H9 (cell line): ENCODE data around the gene BICD1. TPM values are rescaled to one million over a fixed set of nuclear protein-coding genes. Genes with fewer than 3 reads are reported as not detected.

ENCODE experiments used
- DNase-seq: peaks from one replicate; pipeline ENCODE4 v3.0.0-alpha.2; 2017
- H2AFZ ChIP-seq: one replicate; pipeline ENCODE4 v1.6.1; 2013; ENCODE audit warnings: mild to moderate bottlenecking, low read length, control low read depth, moderate library complexity
- H2AK5ac ChIP-seq: 2 replicates; pipeline ENCODE4 v1.6.1; 2013; ENCODE audit warnings: low read length, control low read depth, mixed read lengths; ENCODE audit not compliant: insufficient read length
- H2BK120ac ChIP-seq: one replicate; pipeline ENCODE4 v1.6.1; 2013; ENCODE audit warnings: low read depth, mild to moderate bottlenecking, low read length, control low read depth, inconsistent platforms; ENCODE audit not compliant: poor library complexity, severe bottlenecking
- H2BK12ac ChIP-seq: 2 replicates; pipeline ENCODE4 v1.6.1; 2013; ENCODE audit warnings: low read length, control low read depth, mixed read lengths, low read depth; ENCODE audit not compliant: insufficient read length
- H2BK15ac ChIP-seq: 2 replicates; pipeline ENCODE4 v1.6.1; 2013; ENCODE audit warnings: low read depth, low read length, control low read depth
- H2BK20ac ChIP-seq: one replicate; pipeline ENCODE4 v1.6.1; 2013; ENCODE audit warnings: low read depth, mild to moderate bottlenecking, low read length, control low read depth, inconsistent platforms; ENCODE audit not compliant: poor library complexity, severe bottlenecking
- H2BK5ac ChIP-seq: 2 replicates; pipeline ENCODE4 v1.6.1; 2013; ENCODE audit warnings: low read length, control low read depth, mixed read lengths; ENCODE audit not compliant: insufficient read length
- H3K14ac ChIP-seq: 2 replicates; pipeline ENCODE4 v1.6.1; 2013; ENCODE audit warnings: low read length, control low read depth; ENCODE audit not compliant: insufficient read depth
- H3K18ac ChIP-seq: 2 replicates; pipeline ENCODE4 v1.6.1; 2013; ENCODE audit warnings: low read depth, mild to moderate bottlenecking, mixed read lengths, low read length, control low read depth; ENCODE audit not compliant: insufficient read length
- H3K23ac ChIP-seq: 2 replicates; pipeline ENCODE4 v1.6.1; 2013; ENCODE audit warnings: low read length, control low read depth, mixed read lengths, low read depth; ENCODE audit not compliant: insufficient read length
- H3K23me2 ChIP-seq: 2 replicates; pipeline ENCODE4 v1.6.1; 2013; ENCODE audit warnings: low read depth, mild to moderate bottlenecking, mixed read lengths, low read length, control low read depth; ENCODE audit not compliant: insufficient read length, poor library complexity, severe bottlenecking
- H3K27ac ChIP-seq: 2 replicates; pipeline ENCODE4 v1.5.1; 2013; ENCODE audit warnings: low read length, control low read depth, mixed read lengths, low read depth; ENCODE audit not compliant: insufficient read length
- H3K27me3 ChIP-seq: 2 replicates; pipeline ENCODE4 v1.6.1; 2013; ENCODE audit warnings: low read length, control low read depth, inconsistent platforms; ENCODE audit not compliant: insufficient read depth
- H3K4ac ChIP-seq: 2 replicates; pipeline ENCODE4 v1.6.1; 2013; ENCODE audit warnings: low read depth, mild to moderate bottlenecking, control low read depth, inconsistent platforms, low read length, moderate library complexity
- H3K4me1 ChIP-seq: 2 replicates; pipeline ENCODE4 v1.6.1; 2013; ENCODE audit warnings: low read length, control low read depth, inconsistent platforms; ENCODE audit not compliant: insufficient read depth
- H3K4me2 ChIP-seq: 2 replicates; pipeline ENCODE4 v1.6.1; 2013; ENCODE audit warnings: low read length, control low read depth, mixed read lengths; ENCODE audit not compliant: insufficient read length, insufficient read depth
- H3K56ac ChIP-seq: 2 replicates; pipeline ENCODE4 v1.6.1; 2013; ENCODE audit warnings: low read depth, mild to moderate bottlenecking, mixed read lengths, low read length, control low read depth; ENCODE audit not compliant: insufficient read length
- H3K79me1 ChIP-seq: 2 replicates; pipeline ENCODE4 v1.6.1; 2013; ENCODE audit warnings: low read depth, mild to moderate bottlenecking, moderate library complexity, low read length, control low read depth, inconsistent platforms; ENCODE audit not compliant: insufficient read depth, poor library complexity, severe bottlenecking
- H3K79me2 ChIP-seq: 2 replicates; pipeline ENCODE4 v1.6.1; 2013; ENCODE audit warnings: low read length, control low read depth, inconsistent platforms; ENCODE audit not compliant: insufficient read depth
- H3K9ac ChIP-seq: 2 replicates; pipeline ENCODE4 v1.6.1; 2013; ENCODE audit warnings: low read length, control low read depth, mixed read lengths; ENCODE audit not compliant: insufficient read length; ENCODE audit errors: extremely low read depth
- H3K9me3 ChIP-seq: one replicate; pipeline ENCODE4 v1.6.1; 2013; ENCODE audit warnings: low read depth, low read length, inconsistent platforms; ENCODE audit not compliant: control insufficient read depth
- H3T11ph ChIP-seq: one replicate; pipeline ENCODE4 v1.6.1; 2013; ENCODE audit warnings: mild to moderate bottlenecking, low read length, control low read depth, inconsistent platforms
- H4K20me1 ChIP-seq: one replicate; pipeline ENCODE4 v1.6.1; 2013; ENCODE audit not compliant: control insufficient read depth, insufficient read length, insufficient read depth
- H4K5ac ChIP-seq: 2 replicates; pipeline ENCODE4 v1.6.1; 2013; ENCODE audit warnings: low read depth, mild to moderate bottlenecking, mixed read lengths, low read length, control low read depth; ENCODE audit not compliant: insufficient read length
- H4K8ac ChIP-seq: replicated peaks from 2 replicates; pipeline ENCODE4 v1.6.1; 2013; ENCODE audit warnings: low read length, control low read depth, mixed read lengths, low read depth; ENCODE audit not compliant: insufficient read length
- H4K91ac ChIP-seq: 2 replicates; pipeline ENCODE4 v1.6.1; 2013; ENCODE audit warnings: low read depth, mild to moderate bottlenecking, moderate library complexity, mixed read lengths, low read length, control low read depth; ENCODE audit not compliant: insufficient read length
- H3K27ac Mint-ChIP-seq, 3 experiments: 2 replicates in 2 of 3; 3 replicates in 1 of 3; pipeline ENCODE4 v1.8.0; 2020 to 2021; ENCODE audit warnings: mixed read lengths in 3 of 3, mild to moderate bottlenecking in 1 of 3, moderate library complexity in 1 of 3
- H3K27me3 Mint-ChIP-seq: 2 replicates; pipeline ENCODE4 v1.8.0; 2021; ENCODE audit warnings: low read depth, mild to moderate bottlenecking, moderate library complexity, mixed read lengths
- H3K36me3 Mint-ChIP-seq, 3 experiments: 2 replicates in 2 of 3; 3 replicates in 1 of 3; pipeline ENCODE4 v1.8.0; 2020 to 2021; ENCODE audit warnings: low read depth in 3 of 3, mixed read lengths in 3 of 3; ENCODE audit not compliant: insufficient read depth in 1 of 3
- H3K4me1 Mint-ChIP-seq, 2 experiments: 2 replicates each; pipeline ENCODE4 v1.8.0; 2020; ENCODE audit warnings: mixed read lengths in 2 of 2
- H3K4me3 Mint-ChIP-seq, 2 experiments: 2 replicates in 1 of 2; 3 replicates in 1 of 2; pipeline ENCODE4 v1.8.0; 2020 to 2021; ENCODE audit warnings: mild to moderate bottlenecking in 2 of 2, mixed read lengths in 2 of 2, moderate library complexity in 1 of 2
- H3K9me3 Mint-ChIP-seq, 2 experiments: 2 replicates in 1 of 2; 3 replicates in 1 of 2; pipeline ENCODE4 v1.8.0; 2020; ENCODE audit warnings: mild to moderate bottlenecking in 2 of 2, mixed read lengths in 2 of 2, moderate library complexity in 1 of 2
- CTCF ChIP-seq: fragments of 200-600 bp; sonication (generic); conservative IDR thresholded peaks from 3 replicates; pipeline ENCODE4 v1.8.0; 2021; ENCODE audit warnings: antibody characterized with exemption, mild to moderate bottlenecking
- WGBS: extraction: QIAGEN DNeasy Blood & Tissue Kit; methylation state at CpG from one replicate; pipeline ENCODE4 v1.1.7; 2013; ENCODE audit warnings: missing lambda C conversion rate, low lambda C conversion rate, mixed read lengths; ENCODE audit not compliant: insufficient read length; ENCODE audit errors: extremely low coverage; 5-methylcytosine and 5-hydroxymethylcytosine counted together
- total RNA-seq: library from RNA; stranded (reverse); gene quantifications from 2 replicates; pipeline ENCODE4 v1.2.1, GENCODE V29; 2021

Gene BICD1
- total RNA-seq, 1 experiment from 2014 or later = 134 TPM

GRCh38 chr12:32126720-32127119, 20.1 kb downstream of the BICD1 start:
- peaks cover 9% of the 10 kb centered on the region for H3K79me1 ChIP-seq
- no peak overlapping the region for H3K4me2 ChIP-seq
- H2BK20ac ChIP-seq = no peak overlapping the region
- H2AFZ ChIP-seq = no peak overlapping the region
- DNase-seq = no peak
- H3K18ac ChIP-seq = no peak overlapping the region
- H3K4ac ChIP-seq = no peak overlapping the region
- no peak overlapping the region for H2BK5ac ChIP-seq
- peaks cover 5% of the 10 kb centered on the region; the same call in 1 of the 2 replicates for H3K4me1 ChIP-seq
- no peaks in the 10 kb centered on the region for H3K9me3 ChIP-seq
- H3K14ac ChIP-seq = no peak overlapping the region
- peaks cover 7 to 40% (median 25%) of the 10 kb centered on the region in 3 experiments; a peak in 6 of 7 replicates for H3K36me3 Mint-ChIP-seq
- peak overlapping the region in 2 of 3 experiments; percentile 37 to 40; a peak in 1 of 7 replicates for H3K27ac Mint-ChIP-seq
- H3K4me1 Mint-ChIP-seq = peaks cover 38 to 42% of the 10 kb centered on the region in 2 experiments
- no peak overlapping the region for H4K5ac ChIP-seq
- no CpG with 5 or more reads among the region's 2 CpGs for WGBS
- no peaks in the 10 kb centered on the region for H3K27me3 ChIP-seq
- H4K91ac ChIP-seq = no peak overlapping the region
- no peaks in the 10 kb centered on the region for H3K23me2 ChIP-seq
- no peak overlapping the region for H2BK12ac ChIP-seq
- no peak overlapping the region for H4K8ac ChIP-seq
- no peaks in the 10 kb centered on the region for H3K27me3 Mint-ChIP-seq
- H4K20me1 ChIP-seq = no peaks in the 10 kb centered on the region
- peaks cover 6% of the 10 kb centered on the region; the same call in 1 of the 2 replicates for H3K79me2 ChIP-seq
- TF ChIP-seq CTCF = no peak
- H2AK5ac ChIP-seq = no peak overlapping the region
- H3T11ph ChIP-seq = no peak overlapping the region
- H2BK120ac ChIP-seq = no peak overlapping the region
- no peak overlapping the region for H3K23ac ChIP-seq
- H2BK15ac ChIP-seq = no peak overlapping the region
- H3K56ac ChIP-seq = no peak overlapping the region
- no peak overlapping the region for H3K27ac ChIP-seq
- no peak overlapping the region for H3K4me3 Mint-ChIP-seq
- H3K9ac ChIP-seq = no peak overlapping the region
- no peaks in the 10 kb centered on the region for H3K9me3 Mint-ChIP-seq
